H9 (cell line): ENCODE measurements around the gene PAK5. TPM values are rescaled to one million over a fixed set of nuclear protein-coding genes. Genes with fewer than 3 reads are reported as not detected.

ENCODE experiments used
- DNase-seq: peaks from one replicate; pipeline ENCODE4 v3.0.0-alpha.2; 2017
- H2AFZ ChIP-seq: one replicate; pipeline ENCODE4 v1.6.1; 2013; ENCODE audit warnings: mild to moderate bottlenecking, low read length, control low read depth, moderate library complexity
- H2AK5ac ChIP-seq: 2 replicates; pipeline ENCODE4 v1.6.1; 2013; ENCODE audit warnings: low read length, control low read depth, mixed read lengths; ENCODE audit not compliant: insufficient read length
- H2BK120ac ChIP-seq: one replicate; pipeline ENCODE4 v1.6.1; 2013; ENCODE audit warnings: low read depth, mild to moderate bottlenecking, low read length, control low read depth, inconsistent platforms; ENCODE audit not compliant: poor library complexity, severe bottlenecking
- H2BK12ac ChIP-seq: 2 replicates; pipeline ENCODE4 v1.6.1; 2013; ENCODE audit warnings: low read length, control low read depth, mixed read lengths, low read depth; ENCODE audit not compliant: insufficient read length
- H2BK15ac ChIP-seq: 2 replicates; pipeline ENCODE4 v1.6.1; 2013; ENCODE audit warnings: low read depth, low read length, control low read depth
- H2BK20ac ChIP-seq: one replicate; pipeline ENCODE4 v1.6.1; 2013; ENCODE audit warnings: low read depth, mild to moderate bottlenecking, low read length, control low read depth, inconsistent platforms; ENCODE audit not compliant: poor library complexity, severe bottlenecking
- H2BK5ac ChIP-seq: 2 replicates; pipeline ENCODE4 v1.6.1; 2013; ENCODE audit warnings: low read length, control low read depth, mixed read lengths; ENCODE audit not compliant: insufficient read length
- H3K14ac ChIP-seq: 2 replicates; pipeline ENCODE4 v1.6.1; 2013; ENCODE audit warnings: low read length, control low read depth; ENCODE audit not compliant: insufficient read depth
- H3K18ac ChIP-seq: 2 replicates; pipeline ENCODE4 v1.6.1; 2013; ENCODE audit warnings: low read depth, mild to moderate bottlenecking, mixed read lengths, low read length, control low read depth; ENCODE audit not compliant: insufficient read length
- H3K23ac ChIP-seq: 2 replicates; pipeline ENCODE4 v1.6.1; 2013; ENCODE audit warnings: low read length, control low read depth, mixed read lengths, low read depth; ENCODE audit not compliant: insufficient read length
- H3K23me2 ChIP-seq: 2 replicates; pipeline ENCODE4 v1.6.1; 2013; ENCODE audit warnings: low read depth, mild to moderate bottlenecking, mixed read lengths, low read length, control low read depth; ENCODE audit not compliant: insufficient read length, poor library complexity, severe bottlenecking
- H3K27ac ChIP-seq: 2 replicates; pipeline ENCODE4 v1.5.1; 2013; ENCODE audit warnings: low read length, control low read depth, mixed read lengths, low read depth; ENCODE audit not compliant: insufficient read length
- H3K27me3 ChIP-seq: 2 replicates; pipeline ENCODE4 v1.6.1; 2013; ENCODE audit warnings: low read length, control low read depth, inconsistent platforms; ENCODE audit not compliant: insufficient read depth
- H3K4ac ChIP-seq: 2 replicates; pipeline ENCODE4 v1.6.1; 2013; ENCODE audit warnings: low read depth, mild to moderate bottlenecking, control low read depth, inconsistent platforms, low read length, moderate library complexity
- H3K4me1 ChIP-seq: 2 replicates; pipeline ENCODE4 v1.6.1; 2013; ENCODE audit warnings: low read length, control low read depth, inconsistent platforms; ENCODE audit not compliant: insufficient read depth
- H3K4me2 ChIP-seq: 2 replicates; pipeline ENCODE4 v1.6.1; 2013; ENCODE audit warnings: low read length, control low read depth, mixed read lengths; ENCODE audit not compliant: insufficient read length, insufficient read depth
- H3K56ac ChIP-seq: 2 replicates; pipeline ENCODE4 v1.6.1; 2013; ENCODE audit warnings: low read depth, mild to moderate bottlenecking, mixed read lengths, low read length, control low read depth; ENCODE audit not compliant: insufficient read length
- H3K79me1 ChIP-seq: 2 replicates; pipeline ENCODE4 v1.6.1; 2013; ENCODE audit warnings: low read depth, mild to moderate bottlenecking, moderate library complexity, low read length, control low read depth, inconsistent platforms; ENCODE audit not compliant: insufficient read depth, poor library complexity, severe bottlenecking
- H3K79me2 ChIP-seq: 2 replicates; pipeline ENCODE4 v1.6.1; 2013; ENCODE audit warnings: low read length, control low read depth, inconsistent platforms; ENCODE audit not compliant: insufficient read depth
- H3K9ac ChIP-seq: 2 replicates; pipeline ENCODE4 v1.6.1; 2013; ENCODE audit warnings: low read length, control low read depth, mixed read lengths; ENCODE audit not compliant: insufficient read length; ENCODE audit errors: extremely low read depth
- H3K9me3 ChIP-seq: one replicate; pipeline ENCODE4 v1.6.1; 2013; ENCODE audit warnings: low read depth, low read length, inconsistent platforms; ENCODE audit not compliant: control insufficient read depth
- H3T11ph ChIP-seq: one replicate; pipeline ENCODE4 v1.6.1; 2013; ENCODE audit warnings: mild to moderate bottlenecking, low read length, control low read depth, inconsistent platforms
- H4K20me1 ChIP-seq: one replicate; pipeline ENCODE4 v1.6.1; 2013; ENCODE audit not compliant: control insufficient read depth, insufficient read length, insufficient read depth
- H4K5ac ChIP-seq: 2 replicates; pipeline ENCODE4 v1.6.1; 2013; ENCODE audit warnings: low read depth, mild to moderate bottlenecking, mixed read lengths, low read length, control low read depth; ENCODE audit not compliant: insufficient read length
- H4K8ac ChIP-seq: replicated peaks from 2 replicates; pipeline ENCODE4 v1.6.1; 2013; ENCODE audit warnings: low read length, control low read depth, mixed read lengths, low read depth; ENCODE audit not compliant: insufficient read length
- H4K91ac ChIP-seq: 2 replicates; pipeline ENCODE4 v1.6.1; 2013; ENCODE audit warnings: low read depth, mild to moderate bottlenecking, moderate library complexity, mixed read lengths, low read length, control low read depth; ENCODE audit not compliant: insufficient read length
- H3K27ac Mint-ChIP-seq, 3 experiments: 2 replicates in 2 of 3; 3 replicates in 1 of 3; pipeline ENCODE4 v1.8.0; 2020 to 2021; ENCODE audit warnings: mixed read lengths in 3 of 3, mild to moderate bottlenecking in 1 of 3, moderate library complexity in 1 of 3
- H3K27me3 Mint-ChIP-seq: 2 replicates; pipeline ENCODE4 v1.8.0; 2021; ENCODE audit warnings: low read depth, mild to moderate bottlenecking, moderate library complexity, mixed read lengths
- H3K36me3 Mint-ChIP-seq, 3 experiments: 2 replicates in 2 of 3; 3 replicates in 1 of 3; pipeline ENCODE4 v1.8.0; 2020 to 2021; ENCODE audit warnings: low read depth in 3 of 3, mixed read lengths in 3 of 3; ENCODE audit not compliant: insufficient read depth in 1 of 3
- H3K4me1 Mint-ChIP-seq, 2 experiments: 2 replicates each; pipeline ENCODE4 v1.8.0; 2020; ENCODE audit warnings: mixed read lengths in 2 of 2
- H3K4me3 Mint-ChIP-seq, 2 experiments: 2 replicates in 1 of 2; 3 replicates in 1 of 2; pipeline ENCODE4 v1.8.0; 2020 to 2021; ENCODE audit warnings: mild to moderate bottlenecking in 2 of 2, mixed read lengths in 2 of 2, moderate library complexity in 1 of 2
- H3K9me3 Mint-ChIP-seq, 2 experiments: 2 replicates in 1 of 2; 3 replicates in 1 of 2; pipeline ENCODE4 v1.8.0; 2020; ENCODE audit warnings: mild to moderate bottlenecking in 2 of 2, mixed read lengths in 2 of 2, moderate library complexity in 1 of 2
- CTCF ChIP-seq: fragments of 200-600 bp; sonication (generic); conservative IDR thresholded peaks from 3 replicates; pipeline ENCODE4 v1.8.0; 2021; ENCODE audit warnings: antibody characterized with exemption, mild to moderate bottlenecking
- WGBS: extraction: QIAGEN DNeasy Blood & Tissue Kit; methylation state at CpG from one replicate; pipeline ENCODE4 v1.1.7; 2013; ENCODE audit warnings: missing lambda C conversion rate, low lambda C conversion rate, mixed read lengths; ENCODE audit not compliant: insufficient read length; ENCODE audit errors: extremely low coverage; 5-methylcytosine and 5-hydroxymethylcytosine counted together
- total RNA-seq: library from RNA; stranded (reverse); gene quantifications from 2 replicates; pipeline ENCODE4 v1.2.1, GENCODE V29; 2021

The PAK5 gene
- total RNA-seq, 1 experiment from 2014 or later, result 0.20 TPM

DNA sequence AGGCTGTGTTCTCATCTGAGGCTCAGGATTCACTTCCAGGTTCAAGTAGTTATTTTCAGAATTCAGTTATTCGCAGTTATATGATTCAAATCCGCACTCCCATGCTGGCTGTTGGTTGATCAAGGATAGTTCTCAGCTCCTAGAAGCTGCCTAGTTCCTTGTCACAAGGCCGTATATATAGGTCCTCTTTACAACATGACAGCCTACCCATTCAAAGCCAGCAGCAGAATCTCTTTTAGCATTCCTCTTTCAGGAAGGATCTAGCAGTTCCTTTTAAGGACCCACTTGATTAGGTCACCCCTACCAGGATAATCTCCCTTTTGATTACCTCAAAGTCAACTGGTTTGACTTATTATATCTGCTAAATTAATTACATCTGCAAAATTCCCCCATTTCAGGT is 348.2 kb downstream of the PAK5 start:
- Mint-ChIP-seq H3K4me3 (no peak overlapping the region), H3K36me3 (no peaks in the 10 kb centered on the region), H3K9me3 (no peaks in the 10 kb centered on the region), H3K27ac (no peak overlapping the region), H3K4me1 (no peaks in the 10 kb centered on the region; a peak in 1 of 4 replicates), H3K27me3 (peaks cover 4% of the 10 kb centered on the region)
- H3K9me3 ChIP-seq, result no peaks in the 10 kb centered on the region
- no peaks in the 10 kb centered on the region for H3K27me3 ChIP-seq
- H3K79me1 ChIP-seq, result no peaks in the 10 kb centered on the region
- no peak overlapping the region for H3K9ac ChIP-seq
- WGBS, result no CpG with 5 or more reads among the region's 3 CpGs
- no peak overlapping the region for H2AFZ ChIP-seq
- no peak overlapping the region for H2BK15ac ChIP-seq
- no peak overlapping the region for H2BK5ac ChIP-seq
- DNase-seq, result no peak
- H2AK5ac ChIP-seq, result no peak overlapping the region
- no peak overlapping the region for H3K14ac ChIP-seq
- H3K23ac ChIP-seq, result no peak overlapping the region
- H2BK120ac ChIP-seq, result no peak overlapping the region
- H4K91ac ChIP-seq, result no peak overlapping the region
- no peaks in the 10 kb centered on the region for H3K23me2 ChIP-seq
- no peak overlapping the region for H4K8ac ChIP-seq
- H3K4me1 ChIP-seq, result no peaks in the 10 kb centered on the region
- H3T11ph ChIP-seq, result no peak overlapping the region
- H3K79me2 ChIP-seq, result no peaks in the 10 kb centered on the region
- no peak overlapping the region for H3K18ac ChIP-seq
- H3K4me2 ChIP-seq, result no peak overlapping the region
- H3K56ac ChIP-seq, result no peak overlapping the region
- no peak overlapping the region for H2BK12ac ChIP-seq
- no peak overlapping the region for H3K27ac ChIP-seq
- H2BK20ac ChIP-seq, result no peak overlapping the region
- no peak for TF ChIP-seq CTCF
- no peak overlapping the region for H3K4ac ChIP-seq
- no peaks in the 10 kb centered on the region for H4K20me1 ChIP-seq
- no peak overlapping the region for H4K5ac ChIP-seq
